Measurements from ENCODE around the gene HSD17B10.
"Not testable (repeated sequence)": the region's sequence is repeated elsewhere in the genome, so short reads cannot be mapped to it uniquely, and the experiment has no call there.

The HSD17B10 gene

DNA sequence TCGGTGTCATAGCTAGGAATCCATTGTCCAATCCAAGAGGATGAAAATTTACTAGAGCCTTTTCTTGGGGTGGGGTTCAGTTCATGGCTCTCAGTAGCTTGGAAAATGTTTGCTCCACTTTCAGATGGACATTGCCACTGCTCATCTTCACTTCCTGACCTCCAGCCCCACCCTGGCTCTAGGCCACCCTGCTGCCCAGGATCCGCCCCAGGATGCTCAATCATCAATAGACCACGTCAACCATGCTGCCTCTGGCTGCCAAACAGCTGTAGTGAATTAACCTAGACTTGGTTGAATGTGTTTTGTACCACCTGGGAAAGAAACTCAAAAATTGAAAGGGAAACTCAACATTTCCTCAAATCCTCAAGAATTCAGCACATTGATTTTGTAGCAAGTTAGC lies 37.2 kb upstream of the HSD17B10 start:
- TF ChIP-seq, protein P1, sequence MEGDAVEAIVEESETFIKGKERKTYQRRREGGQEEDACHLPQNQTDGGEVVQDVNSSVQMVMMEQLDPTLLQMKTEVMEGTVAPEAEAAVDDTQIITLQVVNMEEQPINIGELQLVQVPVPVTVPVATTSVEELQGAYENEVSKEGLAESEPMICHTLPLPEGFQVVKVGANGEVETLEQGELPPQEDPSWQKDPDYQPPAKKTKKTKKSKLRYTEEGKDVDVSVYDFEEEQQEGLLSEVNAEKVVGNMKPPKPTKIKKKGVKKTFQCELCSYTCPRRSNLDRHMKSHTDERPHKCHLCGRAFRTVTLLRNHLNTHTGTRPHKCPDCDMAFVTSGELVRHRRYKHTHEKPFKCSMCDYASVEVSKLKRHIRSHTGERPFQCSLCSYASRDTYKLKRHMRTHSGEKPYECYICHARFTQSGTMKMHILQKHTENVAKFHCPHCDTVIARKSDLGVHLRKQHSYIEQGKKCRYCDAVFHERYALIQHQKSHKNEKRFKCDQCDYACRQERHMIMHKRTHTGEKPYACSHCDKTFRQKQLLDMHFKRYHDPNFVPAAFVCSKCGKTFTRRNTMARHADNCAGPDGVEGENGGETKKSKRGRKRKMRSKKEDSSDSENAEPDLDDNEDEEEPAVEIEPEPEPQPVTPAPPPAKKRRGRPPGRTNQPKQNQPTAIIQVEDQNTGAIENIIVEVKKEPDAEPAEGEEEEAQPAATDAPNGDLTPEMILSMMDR (IDR thresholded peaks at IDR 0.05; ENCODE audit: low read depth, low read length), result no peak
- DNase-seq (ENCODE audit: extremely low read depth, low read depth), result no peak

DNA sequence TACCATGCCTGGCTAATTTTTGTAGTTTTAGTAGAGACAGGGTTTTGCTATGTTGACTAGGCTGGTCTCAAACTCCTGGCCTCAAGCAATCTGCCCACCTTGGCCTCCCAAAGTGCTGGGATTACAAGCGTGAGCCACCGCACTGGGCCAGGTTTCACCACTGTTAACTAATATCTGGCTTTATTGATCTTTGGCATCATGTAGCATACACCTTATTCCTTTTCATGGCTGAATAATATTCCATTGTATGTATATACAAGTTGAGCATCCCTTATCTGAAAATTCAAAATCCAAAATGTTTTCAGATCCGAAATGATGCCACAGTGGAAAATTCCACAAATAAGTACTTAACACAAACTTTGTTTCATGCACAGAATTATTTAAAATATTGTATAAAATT lies 34.5 kb upstream of the HSD17B10 start:
- not testable (repeated sequence) for DNase-seq (ENCODE audit: extremely low read depth, low read depth)

DNA sequence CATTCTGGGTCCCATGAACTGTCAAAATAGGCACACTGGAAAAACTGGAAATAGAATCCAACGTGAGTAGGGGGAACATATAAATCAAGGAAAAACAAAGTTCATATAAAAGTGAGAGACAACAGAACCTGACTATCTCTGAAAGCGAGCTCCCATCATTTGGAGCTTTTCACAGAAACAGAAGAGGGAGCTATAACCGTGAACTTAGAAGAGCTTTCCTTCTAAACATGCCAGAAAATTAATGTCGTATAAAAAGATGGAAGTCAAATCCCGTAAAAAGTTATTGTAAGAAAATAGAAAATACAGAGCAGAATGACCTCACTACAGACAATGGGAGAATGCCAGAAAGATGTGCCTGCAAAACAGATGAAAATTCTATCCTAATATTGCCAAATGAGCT lies 23.9 kb upstream of the HSD17B10 start:
- TF ChIP-seq, protein P1 (IDR thresholded peaks at IDR 0.05; ENCODE audit: low read depth, low read length), result peak; percentile 31
- no peak for DNase-seq (ENCODE audit: extremely low read depth, low read depth)

DNA sequence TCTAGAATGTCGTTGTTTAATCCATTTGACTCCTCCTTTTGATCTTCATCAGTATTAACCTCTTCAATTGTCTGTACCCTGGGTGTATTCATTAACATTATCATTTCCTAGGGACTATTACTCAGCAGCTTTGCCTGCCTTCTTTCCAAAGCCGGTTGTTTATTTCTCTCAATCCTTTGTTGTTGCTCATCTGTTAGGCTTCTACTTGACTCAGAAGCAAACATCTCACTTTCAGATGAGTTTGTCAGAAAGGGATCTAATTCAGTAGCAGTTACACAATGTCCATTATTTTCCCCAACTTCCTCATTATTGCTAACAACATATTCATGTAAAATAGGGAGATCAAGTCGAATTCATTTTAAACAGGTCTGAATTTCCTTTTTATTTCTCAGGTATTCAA lies 22.1 kb upstream of the HSD17B10 start:
- TF ChIP-seq, protein P1 (IDR thresholded peaks at IDR 0.05; ENCODE audit: low read depth, low read length), result no peak
- DNase-seq (ENCODE audit: extremely low read depth, low read depth), result no peak

DNA sequence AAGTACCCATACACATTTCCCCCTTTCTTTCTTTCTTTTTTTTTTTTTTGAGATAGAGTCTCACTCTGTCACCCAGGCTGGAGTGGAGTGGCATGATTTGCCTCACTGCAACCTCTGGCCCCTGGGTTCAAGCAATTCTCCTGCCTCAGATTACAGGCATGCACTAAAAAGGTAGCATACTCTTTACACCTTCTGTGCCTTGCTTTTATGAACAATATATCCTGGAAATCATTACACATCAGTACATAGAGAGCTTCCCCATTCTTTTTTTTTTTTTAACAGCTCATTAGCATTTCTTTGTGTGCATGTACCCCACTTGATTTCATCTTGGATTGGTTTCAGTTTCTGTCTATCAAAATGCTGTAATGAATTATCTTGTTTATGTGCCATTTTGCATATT lies 18.6 kb upstream of the HSD17B10 start:
- TF ChIP-seq, protein P1 (IDR thresholded peaks at IDR 0.05; ENCODE audit: low read depth, low read length), result no peak

DNA sequence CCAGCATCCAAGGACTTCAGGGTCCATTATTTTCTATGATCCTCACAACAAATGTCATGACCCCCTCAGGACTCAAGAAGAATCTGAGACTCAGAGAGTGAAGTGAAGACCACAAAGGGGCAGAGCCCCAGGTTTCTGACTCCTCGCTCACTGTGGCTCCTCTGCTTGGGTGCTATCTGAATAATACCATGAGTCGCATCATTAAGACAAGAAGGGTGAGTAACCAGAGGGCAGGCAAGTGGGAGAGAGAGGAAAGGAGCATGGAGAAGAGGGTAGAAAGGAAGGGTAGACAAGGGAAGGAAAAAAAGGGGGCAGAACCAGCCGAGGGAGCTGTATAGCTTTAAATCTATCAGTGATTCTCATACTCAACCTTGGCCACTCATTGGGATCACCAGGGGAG lies 15.5 kb upstream of the HSD17B10 start:
- TF ChIP-seq, protein P1 (IDR thresholded peaks at IDR 0.05; ENCODE audit: low read depth, low read length), result no peak
- DNase-seq (ENCODE audit: extremely low read depth, low read depth), result no peak

More for the DNA sequence above, 18.6 kb upstream of the HSD17B10 start:
- no peak for DNase-seq (ENCODE audit: extremely low read depth, low read depth)

DNA sequence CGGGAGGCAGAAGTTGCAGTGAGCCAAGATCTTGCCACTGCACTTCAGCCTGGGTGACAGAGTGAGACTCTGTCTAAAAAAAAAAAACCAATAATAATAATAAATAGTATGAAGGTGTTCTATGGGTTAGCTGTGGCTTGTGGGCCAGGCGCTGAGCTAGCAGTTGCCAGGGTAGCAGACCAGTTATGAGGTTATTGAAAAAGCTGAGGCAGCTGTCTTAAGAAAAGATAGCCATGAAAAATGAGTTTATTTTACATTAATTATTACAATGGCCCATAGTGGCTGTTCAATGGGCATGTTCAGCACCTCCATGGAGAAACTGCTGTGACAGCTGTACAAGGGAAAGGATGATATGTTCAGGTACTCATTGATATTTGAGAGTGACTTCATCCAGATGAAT lies 13.3 kb upstream of the HSD17B10 start:
- no peak for DNase-seq (ENCODE audit: extremely low read depth, low read depth)
- TF ChIP-seq, protein P1 (IDR thresholded peaks at IDR 0.05; ENCODE audit: low read depth, low read length), result no peak

- no peak for DNase-seq (ENCODE audit: extremely low read depth, low read depth)
- TF ChIP-seq, protein P1 (IDR thresholded peaks at IDR 0.05; ENCODE audit: low read depth, low read length), result peak; percentile 71
Observed at GRCh38 chrX:53445977-53446376, 11.8 kb upstream of the HSD17B10 start.

All from AG09319 (cell line).